GM12801 (cell line): ENCODE results near the gene FAM200C.

Experiments used
- CTCF ChIP-seq: IDR thresholded peaks from one replicate; pipeline ENCODE4 v1.5.1; 2011; ENCODE audit warnings: control low read depth; ENCODE audit not compliant: insufficient read length; ENCODE audit errors: extremely low read depth

FAM200C gene

DNA sequence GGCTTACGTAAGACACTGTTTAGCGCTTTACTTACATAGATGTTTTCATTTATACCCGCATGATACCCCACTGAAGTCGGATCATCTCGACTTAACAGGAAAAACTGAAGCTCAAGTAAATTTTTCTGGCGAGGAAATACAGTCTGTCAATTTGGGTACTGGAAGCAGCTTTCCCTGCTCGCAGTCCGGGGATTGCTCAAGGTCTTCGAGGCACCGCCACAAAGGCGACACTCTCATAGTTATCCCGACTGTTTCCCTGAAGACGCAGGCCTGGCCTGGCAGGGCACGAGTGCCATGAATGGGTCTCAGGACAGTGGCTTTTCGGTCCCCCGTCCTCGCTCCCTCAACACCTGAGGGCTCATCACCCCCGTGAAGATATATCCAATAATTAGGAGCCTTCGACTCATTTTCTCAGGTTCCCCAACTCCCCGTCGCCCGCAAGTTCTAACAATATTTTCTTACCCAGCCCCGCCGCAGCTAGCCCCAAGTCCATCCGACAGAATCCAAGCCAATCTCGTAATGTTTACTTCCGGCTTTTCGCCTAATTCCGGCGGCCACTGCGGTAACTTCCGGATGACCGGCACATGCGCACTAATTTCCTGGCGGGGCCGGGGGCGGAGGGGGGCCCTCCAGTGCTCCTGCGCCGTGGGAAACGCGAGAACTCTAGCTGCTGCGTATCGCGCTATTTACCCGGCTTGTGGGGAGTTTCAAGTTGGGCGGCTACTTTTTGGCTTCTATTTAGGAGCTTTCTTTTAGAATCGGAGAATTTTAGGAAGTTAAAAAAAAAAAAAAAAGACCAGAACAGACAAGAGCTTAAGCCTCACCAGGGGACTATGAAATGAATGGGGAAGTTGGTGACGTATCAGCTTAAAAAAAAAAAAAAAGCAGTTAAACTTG lies 19.0 kb upstream of the FAM200C start, which contains the start of gene SLU7:
Gene SLU7 (minus strand): TSS at position 521 of the 897 bp plus-strand sequence. CDS start 3,787 bp downstream, outside the sequence.
- TF ChIP-seq CTCF: no peak

DNA sequence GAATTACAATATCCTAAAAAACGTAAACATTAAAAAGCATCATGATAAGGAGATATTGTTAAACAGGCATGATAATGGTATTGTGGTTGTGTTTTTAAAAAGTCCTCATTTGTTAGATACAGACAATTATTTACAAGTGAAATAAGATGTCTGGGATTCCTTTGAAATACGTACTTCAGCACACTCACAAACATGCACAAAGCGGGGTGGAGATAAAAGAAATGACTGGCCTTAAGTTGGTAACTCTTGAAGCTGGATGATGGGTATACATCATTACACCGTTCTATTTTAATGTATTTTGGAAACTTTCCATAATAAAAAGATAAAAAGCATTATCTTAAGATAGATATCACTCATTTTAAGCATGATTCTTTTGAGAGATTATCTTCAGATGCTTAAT lies 1.0 kb downstream of the FAM200C start:
- TF ChIP-seq CTCF: no peak

DNA sequence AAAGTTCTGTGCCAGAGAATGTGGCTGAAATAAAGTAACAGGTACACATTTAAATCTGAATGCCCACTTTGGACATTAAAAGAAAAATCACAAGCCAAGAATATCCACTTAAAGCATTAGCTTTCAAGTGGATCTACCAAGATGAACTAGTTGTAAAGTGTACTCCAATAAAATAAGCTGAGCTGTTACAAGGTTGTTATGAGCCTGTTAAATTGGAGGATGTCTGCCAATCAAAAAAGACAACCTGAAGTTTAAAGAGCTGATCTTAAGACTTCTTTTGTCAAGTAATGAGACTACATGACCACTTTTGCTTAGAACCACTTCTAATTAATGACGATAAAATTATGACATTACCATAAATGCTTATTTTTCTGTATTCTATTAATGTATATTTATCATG lies 2.4 kb downstream of the FAM200C start:
- TF ChIP-seq CTCF: no peak

GRCh38 chr5:160395111-160395510 lies 4.7 kb downstream of the FAM200C start:
- no peak for TF ChIP-seq CTCF

DNA sequence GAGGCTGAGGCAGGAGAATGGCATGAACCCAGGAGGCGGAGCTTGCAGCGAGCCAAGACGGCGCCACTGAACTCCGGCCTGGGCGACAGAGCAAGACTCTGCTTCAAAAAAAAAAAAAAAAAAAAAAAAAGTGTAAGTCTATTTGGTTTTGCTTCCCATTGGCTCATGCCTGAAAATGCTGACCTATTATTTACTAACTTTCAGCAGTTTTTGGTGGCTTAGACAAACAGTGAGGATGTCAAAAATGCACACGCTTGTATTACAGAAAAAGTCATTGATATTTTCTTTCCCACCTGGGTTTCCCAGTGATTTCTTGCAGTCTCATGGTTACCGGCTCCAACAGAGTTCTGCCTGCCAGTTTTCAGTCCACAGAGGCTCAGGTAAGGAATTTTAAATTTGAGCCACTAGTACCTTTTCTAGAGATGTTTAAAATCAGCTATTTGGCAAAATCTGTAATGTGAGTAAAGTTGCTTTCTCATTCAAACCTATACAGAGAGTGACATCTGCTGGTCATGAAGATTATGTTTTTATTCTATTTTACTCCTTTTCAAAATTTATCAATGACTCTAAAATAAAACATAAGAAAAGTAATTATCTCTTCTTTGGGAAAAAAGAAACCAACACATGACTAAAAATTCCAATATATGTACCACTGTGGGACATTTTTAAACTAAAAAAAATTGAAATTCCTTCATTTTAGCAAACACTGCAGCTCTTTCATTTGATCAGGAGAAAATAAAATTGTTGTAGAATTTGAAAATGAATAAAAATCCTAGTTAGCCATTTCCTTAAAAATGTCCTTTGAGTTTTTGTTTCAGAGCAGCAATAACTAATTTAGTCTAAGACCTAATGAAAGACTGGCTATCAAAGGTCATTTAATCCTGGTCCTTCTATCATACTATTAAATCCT lies 8.8 kb downstream of the FAM200C start:
- TF ChIP-seq CTCF: no peak

- no peak for TF ChIP-seq CTCF
These were observed 12.4 kb downstream of the FAM200C start for GRCh38 chr5:160387445-160387844.

- no peak for TF ChIP-seq CTCF
These were observed 14.4 kb downstream of the FAM200C start for GRCh38 chr5:160385496-160385895.
